ENCODE results near the gene CD320.
A peak's percentile ranks its signal among the peaks of the same experiment; 100 is the strongest.
"Not testable (repeated sequence)": the region's sequence is repeated elsewhere in the genome, so short reads cannot be mapped to it uniquely, and the experiment has no call there.

The CD320 gene

DNA sequence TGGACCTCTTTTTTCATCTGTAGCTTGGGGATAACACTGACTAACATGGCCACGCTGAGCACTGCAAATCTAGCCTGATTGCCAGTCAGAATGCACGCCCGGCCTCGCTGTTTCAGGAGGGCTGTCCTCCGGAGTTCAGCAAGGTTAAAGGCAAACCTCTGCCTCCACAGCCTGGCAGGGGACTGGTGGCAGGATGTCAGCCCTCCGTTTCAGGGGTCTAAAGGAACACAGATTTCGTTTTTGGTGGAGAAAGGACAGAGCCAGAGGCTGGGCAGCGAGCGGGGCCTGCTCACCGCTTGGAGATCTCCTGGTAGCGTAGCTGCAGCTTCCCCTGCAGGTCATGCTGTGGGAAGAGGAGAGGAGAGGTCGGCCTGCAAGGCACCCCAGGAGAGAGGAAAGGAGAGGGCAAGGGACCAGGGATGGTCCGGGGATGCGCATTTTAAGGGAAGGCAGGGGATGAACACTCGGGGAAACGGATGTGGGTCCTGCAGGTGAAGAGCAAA lies 12.5 kb upstream of the CD320 start:
- peak overlapping the region; percentile 87 for H3K4me3 ChIP-seq (ENCODE audit: insufficient read depth, low read depth, low read length)
- H3K36me3 ChIP-seq (ENCODE audit: control insufficient read depth, insufficient read depth, low read length): peaks cover 12% of the 10 kb centered on the region
- H3K27ac ChIP-seq (ENCODE audit: insufficient read depth, low read depth, low read length, poor library complexity, severe bottlenecking): peak overlapping the region; percentile 88
- H3K4me1 ChIP-seq (ENCODE audit: control insufficient read depth, insufficient read depth, low read length): peaks cover 19% of the 10 kb centered on the region
- no peaks in the 10 kb centered on the region for H3K27me3 ChIP-seq (ENCODE audit: control insufficient read depth, insufficient read depth, low read length, poor library complexity, severe bottlenecking)
- no peaks in the 10 kb centered on the region for H3K9me3 ChIP-seq (ENCODE audit: control insufficient read depth, low read length)
- 3% methylated on average over 16 of the region's 16 CpGs for WGBS, 2 experiments

DNA sequence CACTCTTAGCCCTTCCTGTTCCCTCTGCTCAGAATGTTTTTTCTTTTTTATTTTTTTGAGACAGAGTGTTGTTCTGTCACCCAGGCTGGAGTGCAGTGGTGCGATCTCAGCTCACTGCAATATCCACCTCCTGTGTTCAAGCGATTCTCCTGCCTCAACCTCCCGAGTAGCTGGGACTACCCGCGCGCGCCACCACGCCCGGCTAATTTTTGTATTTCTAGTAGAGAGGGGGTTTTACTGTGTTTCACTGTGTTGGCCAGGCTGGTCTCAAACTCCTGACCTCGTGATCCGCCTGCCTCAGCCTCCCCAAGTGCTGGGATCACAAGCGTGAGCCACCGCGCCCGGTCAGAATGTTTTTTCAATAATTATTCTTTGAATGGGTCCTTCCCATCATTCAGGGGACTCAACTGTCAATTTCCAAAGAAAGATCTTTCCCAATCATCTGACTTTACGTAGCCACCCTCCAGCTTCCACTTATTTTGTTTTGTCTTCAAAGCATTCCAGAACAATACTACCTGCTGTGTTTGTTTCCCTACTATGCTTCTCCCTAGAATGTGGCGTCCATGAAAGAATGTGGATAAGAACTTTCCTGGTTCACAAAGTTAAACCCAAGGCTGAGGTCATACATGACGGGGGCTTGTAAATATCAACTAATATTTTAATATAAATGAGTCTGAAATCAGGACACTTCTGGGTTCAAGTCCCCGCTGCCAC lies 11.8 kb upstream of the CD320 start:
- Histone ChIP-seq H3K4me1 (ENCODE audit: control insufficient read depth, insufficient read depth, low read length) (peaks cover 19% of the 10 kb centered on the region), H3K4me3 (ENCODE audit: insufficient read depth, low read depth, low read length) (peak overlapping the region; percentile 87), H3K27ac (ENCODE audit: insufficient read depth, low read depth, low read length, poor library complexity, severe bottlenecking) (peak overlapping the region; percentile 88), H3K36me3 (ENCODE audit: control insufficient read depth, insufficient read depth, low read length) (peaks cover 17% of the 10 kb centered on the region), H3K27me3 (ENCODE audit: control insufficient read depth, insufficient read depth, low read length, poor library complexity, severe bottlenecking) (no peaks in the 10 kb centered on the region), H3K9me3 (ENCODE audit: control insufficient read depth, low read length) (no peaks in the 10 kb centered on the region)
- 72 to 73% methylated on average over 18 to 19 of the region's 19 CpGs for WGBS, 2 experiments

DNA sequence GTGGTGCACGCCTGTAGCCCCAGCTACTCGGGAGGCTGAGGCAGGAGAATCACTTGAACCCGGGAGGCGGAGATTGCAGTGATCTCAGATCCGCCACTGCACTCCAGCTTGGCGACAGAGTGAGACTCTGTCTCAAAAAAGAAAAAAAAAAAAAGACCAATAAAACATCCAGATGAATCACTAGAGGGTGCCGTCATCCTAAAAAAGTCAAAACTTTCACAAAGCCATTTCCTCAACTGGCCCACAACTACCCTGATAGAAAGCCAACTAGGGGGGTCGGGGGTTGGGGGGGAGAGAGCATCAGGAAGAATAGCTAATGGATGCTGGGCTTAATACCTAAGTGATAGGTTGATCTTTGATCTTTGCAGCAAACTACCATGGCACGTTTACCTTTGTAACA lies 10.7 kb upstream of the CD320 start:
- H3K27me3 ChIP-seq (ENCODE audit: control insufficient read depth, insufficient read depth, low read length, poor library complexity, severe bottlenecking); H3K27ac ChIP-seq (ENCODE audit: insufficient read depth, low read depth, low read length, poor library complexity, severe bottlenecking); H3K4me3 ChIP-seq (ENCODE audit: insufficient read depth, low read depth, low read length); H3K9me3 ChIP-seq (ENCODE audit: control insufficient read depth, low read length): not testable (repeated sequence)
- peaks cover 17% of the 10 kb centered on the region for H3K36me3 ChIP-seq (ENCODE audit: control insufficient read depth, insufficient read depth, low read length)
- 90 to 93% methylated on average over 8 to 9 of the region's 9 CpGs for WGBS, 2 experiments
- H3K4me1 ChIP-seq (ENCODE audit: control insufficient read depth, insufficient read depth, low read length): peaks cover 19% of the 10 kb centered on the region

DNA sequence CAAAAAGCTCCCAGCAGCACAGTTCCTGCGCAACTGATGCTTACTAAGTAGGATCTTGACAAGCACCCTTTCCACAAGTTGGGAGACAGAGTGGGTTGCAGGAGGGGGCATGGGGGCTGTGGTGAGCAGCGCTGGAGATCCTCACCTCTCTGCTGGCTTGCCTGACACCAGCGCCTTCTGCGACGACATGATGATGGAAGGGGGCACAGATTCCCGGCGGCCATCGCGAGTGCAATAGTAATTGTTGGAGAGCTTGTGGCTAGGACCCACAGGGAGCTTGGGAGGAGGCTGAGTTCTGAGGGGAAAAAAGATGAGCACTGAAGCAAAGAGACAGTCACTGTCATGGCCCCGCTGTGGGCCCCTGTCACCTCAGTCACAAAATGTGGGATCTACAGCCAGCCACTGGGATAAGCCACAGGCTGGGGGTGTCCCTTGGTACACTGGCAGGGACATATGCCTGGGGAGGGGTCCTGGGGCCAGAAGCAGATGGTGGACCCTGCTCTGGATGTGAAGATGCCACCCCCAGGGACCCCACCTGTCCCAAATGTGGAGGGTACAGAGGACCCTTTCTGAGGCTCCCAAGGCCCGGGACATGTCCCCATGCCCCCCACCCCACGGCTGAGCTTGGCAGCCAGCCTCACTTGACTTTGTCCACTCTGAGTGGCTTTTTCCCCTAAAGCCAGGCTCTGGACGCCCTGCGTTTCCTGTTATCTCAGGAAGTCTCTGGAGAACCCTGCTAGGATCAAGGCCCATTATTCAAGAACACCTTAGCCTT lies 8.4 kb upstream of the CD320 start:
- Histone ChIP-seq H3K27me3 (ENCODE audit: control insufficient read depth, insufficient read depth, low read length, poor library complexity, severe bottlenecking) (no peaks in the 10 kb centered on the region), H3K4me3 (ENCODE audit: insufficient read depth, low read depth, low read length) (no peak overlapping the region), H3K9me3 (ENCODE audit: control insufficient read depth, low read length) (no peaks in the 10 kb centered on the region), H3K36me3 (ENCODE audit: control insufficient read depth, insufficient read depth, low read length) (peaks cover 13% of the 10 kb centered on the region), H3K27ac (ENCODE audit: insufficient read depth, low read depth, low read length, poor library complexity, severe bottlenecking) (no peak overlapping the region), H3K4me1 (ENCODE audit: control insufficient read depth, insufficient read depth, low read length) (peaks cover 10% of the 10 kb centered on the region)
- 90 to 91% methylated on average over 14 of the region's 14 CpGs for WGBS, 2 experiments

DNA sequence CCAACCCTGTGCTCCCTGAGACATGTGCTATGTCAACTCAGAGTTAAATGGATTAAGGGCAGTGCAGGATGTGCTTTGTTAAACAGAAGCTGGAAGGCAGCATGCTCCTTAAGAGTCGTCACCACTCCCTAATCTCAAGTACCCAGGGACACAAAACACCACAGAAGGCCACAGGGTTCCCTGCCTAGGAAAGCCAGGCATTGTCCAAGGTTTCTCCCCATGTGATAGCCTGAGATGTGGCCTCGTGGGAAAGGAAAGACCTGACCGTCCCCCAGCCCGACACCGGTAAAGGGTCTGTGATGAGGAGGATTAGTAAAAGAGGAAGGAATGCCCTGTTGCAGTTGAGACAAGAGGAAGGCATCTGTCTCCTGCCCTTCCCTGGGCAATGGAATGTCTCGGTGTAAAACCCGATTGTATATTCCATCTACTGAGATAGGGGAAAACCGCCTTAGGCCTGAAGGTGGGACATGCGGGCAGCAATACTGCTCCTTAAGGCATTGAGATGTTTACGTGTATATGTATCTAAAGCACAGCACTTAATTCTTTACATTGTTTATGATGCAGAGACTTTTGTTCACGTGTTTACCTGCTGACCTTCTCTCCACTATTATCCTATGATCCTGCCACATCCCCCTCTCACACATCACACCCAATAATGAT lies 7.0 kb upstream of the CD320 start:
- not testable (repeated sequence) for H3K4me1 ChIP-seq (ENCODE audit: control insufficient read depth, insufficient read depth, low read length); H3K9me3 ChIP-seq (ENCODE audit: control insufficient read depth, low read length); H3K4me3 ChIP-seq (ENCODE audit: insufficient read depth, low read depth, low read length); H3K27me3 ChIP-seq (ENCODE audit: control insufficient read depth, insufficient read depth, low read length, poor library complexity, severe bottlenecking); H3K27ac ChIP-seq (ENCODE audit: insufficient read depth, low read depth, low read length, poor library complexity, severe bottlenecking)
- H3K36me3 ChIP-seq (ENCODE audit: control insufficient read depth, insufficient read depth, low read length): peaks cover 14% of the 10 kb centered on the region
- WGBS, 2 experiments: 93% methylated on average over 11 of the region's 11 CpGs

DNA sequence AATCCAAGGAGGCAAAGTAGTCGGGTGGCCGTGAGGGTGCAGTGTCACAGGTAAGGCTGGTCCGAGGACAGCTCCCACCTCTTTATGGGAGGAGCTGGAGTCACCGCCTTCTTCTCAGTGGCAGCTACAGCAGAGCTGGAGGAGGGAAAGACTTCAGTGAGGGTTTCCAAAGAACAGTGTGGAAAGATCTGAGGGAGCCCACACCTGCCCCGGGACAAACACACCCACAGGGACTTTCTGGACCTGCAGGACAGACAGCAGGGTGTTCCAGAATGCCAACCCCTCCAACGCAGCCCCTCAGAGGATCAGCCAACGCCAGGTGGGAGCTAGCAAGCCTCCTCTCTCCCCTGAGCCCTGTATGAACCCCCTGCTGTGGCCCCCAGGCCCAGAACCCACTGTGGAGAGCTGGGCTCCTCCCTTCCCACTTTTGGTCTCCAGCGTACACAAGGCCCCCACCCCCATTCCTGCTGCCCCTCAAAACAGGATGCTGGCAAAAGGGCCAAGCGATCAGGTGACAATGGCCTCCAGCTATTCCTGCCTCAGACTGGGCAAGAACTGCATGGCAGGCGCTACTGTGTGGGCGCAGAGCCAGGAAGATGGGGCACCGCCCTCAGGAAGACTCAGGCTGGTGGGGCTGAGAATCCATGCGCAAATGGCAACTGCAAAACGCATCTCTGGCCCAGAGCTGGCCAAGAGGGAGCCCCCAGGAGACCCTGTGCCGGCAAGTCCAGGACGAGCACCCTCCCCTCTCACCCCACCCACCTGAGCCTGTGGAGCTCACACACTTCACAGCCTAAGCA lies 3.5 kb upstream of the CD320 start:
- H3K4me1 ChIP-seq (ENCODE audit: control insufficient read depth, insufficient read depth, low read length): no peaks in the 10 kb centered on the region
- H3K4me3 ChIP-seq (ENCODE audit: insufficient read depth, low read depth, low read length): no peak overlapping the region
- peaks cover 14% of the 10 kb centered on the region for H3K36me3 ChIP-seq (ENCODE audit: control insufficient read depth, insufficient read depth, low read length)
- H3K27me3 ChIP-seq (ENCODE audit: control insufficient read depth, insufficient read depth, low read length, poor library complexity, severe bottlenecking): no peaks in the 10 kb centered on the region
- WGBS, 2 experiments: 88 to 90% methylated on average over 16 of the region's 16 CpGs
- no peak overlapping the region for H3K27ac ChIP-seq (ENCODE audit: insufficient read depth, low read depth, low read length, poor library complexity, severe bottlenecking)
- no peaks in the 10 kb centered on the region for H3K9me3 ChIP-seq (ENCODE audit: control insufficient read depth, low read length)

DNA sequence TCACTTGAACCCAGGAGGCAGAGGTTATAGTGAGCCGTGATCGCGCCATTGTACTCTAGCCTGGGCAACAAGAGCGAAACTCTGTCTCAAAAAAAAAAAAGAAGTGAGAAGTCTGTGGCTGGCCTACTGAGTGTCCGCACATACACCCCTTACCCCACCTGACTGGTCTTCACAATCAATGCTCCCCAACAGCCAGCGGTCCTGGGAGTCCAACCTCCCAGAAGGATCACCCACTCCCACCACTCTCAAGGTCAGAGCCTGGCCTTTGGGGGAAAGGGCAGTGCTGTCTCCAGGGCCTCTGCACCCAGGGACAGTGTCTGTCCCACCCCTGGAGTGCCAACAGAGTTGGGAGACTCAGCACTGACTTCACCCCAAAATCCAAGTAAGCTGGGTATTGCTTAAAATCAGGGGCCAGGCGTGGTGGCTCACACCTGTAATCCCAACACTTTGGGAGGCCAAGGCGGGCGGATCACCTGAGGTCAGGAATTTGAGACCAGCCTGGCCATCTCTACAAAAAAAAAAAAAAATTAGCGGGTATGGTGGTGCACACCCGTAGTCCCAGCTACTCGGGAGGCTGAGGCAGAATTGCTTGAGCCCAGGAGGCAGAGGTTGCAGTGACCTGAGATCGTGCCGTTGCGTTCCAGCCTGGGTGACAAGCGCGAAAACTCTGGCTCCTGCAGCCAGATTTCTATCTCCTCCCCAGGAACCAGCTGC lies 2.3 kb upstream of the CD320 start:
- H3K36me3 ChIP-seq (ENCODE audit: control insufficient read depth, insufficient read depth, low read length): peaks cover 9% of the 10 kb centered on the region
- H3K9me3 ChIP-seq (ENCODE audit: control insufficient read depth, low read length): no peaks in the 10 kb centered on the region
- no peaks in the 10 kb centered on the region for H3K4me1 ChIP-seq (ENCODE audit: control insufficient read depth, insufficient read depth, low read length)
- no peak overlapping the region for H3K27ac ChIP-seq (ENCODE audit: insufficient read depth, low read depth, low read length, poor library complexity, severe bottlenecking)
- H3K4me3 ChIP-seq (ENCODE audit: insufficient read depth, low read depth, low read length): no peak overlapping the region
- no peaks in the 10 kb centered on the region for H3K27me3 ChIP-seq (ENCODE audit: control insufficient read depth, insufficient read depth, low read length, poor library complexity, severe bottlenecking)
- 95 to 96% methylated on average over 17 of the region's 17 CpGs for WGBS, 2 experiments

DNA sequence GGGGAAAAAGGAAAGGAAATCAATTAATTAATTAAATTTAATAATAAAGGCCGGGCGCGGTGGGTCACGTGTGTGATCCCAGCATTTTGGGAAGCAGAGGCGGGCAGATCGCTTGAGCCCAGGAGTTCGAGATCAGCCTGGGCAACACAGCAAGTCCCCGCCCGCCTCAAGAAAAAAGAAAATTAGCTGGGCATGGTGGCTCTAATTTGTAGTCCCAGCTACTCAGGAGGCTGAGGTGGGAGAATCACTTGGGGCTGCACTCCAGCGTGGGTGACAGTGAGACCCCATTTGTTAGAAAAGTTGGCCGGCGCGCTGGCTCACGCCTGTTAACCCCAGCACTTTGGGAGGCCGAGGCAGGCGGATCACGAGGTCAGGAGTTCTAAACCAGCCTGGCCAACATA lies 733 bp upstream of the CD320 start:
- WGBS, 2 experiments: 75 to 78% methylated on average over 17 of the region's 17 CpGs

DNA sequence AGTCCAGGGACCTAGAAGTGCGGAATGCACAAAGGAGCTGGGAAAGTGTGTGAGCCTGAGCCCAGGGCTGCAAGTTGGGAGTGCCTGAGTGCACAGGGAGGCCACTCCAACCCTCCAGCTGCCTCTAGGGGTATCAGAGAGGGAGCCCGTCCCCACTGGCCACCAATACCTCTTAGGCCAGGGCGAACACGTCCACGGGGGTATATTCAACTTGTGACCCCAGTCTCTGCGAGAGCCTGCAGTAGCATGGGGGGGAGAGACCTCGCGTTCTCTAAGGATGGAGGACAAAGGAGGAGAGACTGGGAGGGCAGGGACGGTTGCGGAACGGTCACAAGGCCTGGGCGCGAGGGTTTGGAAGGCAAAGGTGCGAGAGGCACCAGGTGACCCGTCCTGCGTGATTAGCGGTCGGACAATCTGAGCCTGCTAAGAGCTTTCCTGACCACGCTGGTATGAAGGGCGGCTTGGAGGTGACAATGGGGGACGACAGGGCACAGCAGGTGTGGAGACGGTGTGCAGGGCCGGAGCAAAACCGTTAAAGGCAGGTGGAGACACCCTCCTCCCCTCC lies 676 bp downstream of the CD320 start:
- Histone ChIP-seq H3K9me3 (ENCODE audit: control insufficient read depth, low read length) (no peaks in the 10 kb centered on the region), H3K4me3 (ENCODE audit: insufficient read depth, low read depth, low read length) (peak overlapping the region; percentile 63), H3K4me1 (ENCODE audit: control insufficient read depth, insufficient read depth, low read length) (no peaks in the 10 kb centered on the region), H3K36me3 (ENCODE audit: control insufficient read depth, insufficient read depth, low read length) (peaks cover 5% of the 10 kb centered on the region), H3K27me3 (ENCODE audit: control insufficient read depth, insufficient read depth, low read length, poor library complexity, severe bottlenecking) (no peaks in the 10 kb centered on the region), H3K27ac (ENCODE audit: insufficient read depth, low read depth, low read length, poor library complexity, severe bottlenecking) (no peak overlapping the region)
- 5 to 7% methylated on average over 24 of the region's 24 CpGs for WGBS, 2 experiments

More for the DNA sequence above, 733 bp upstream of the CD320 start:
- H3K36me3 ChIP-seq (ENCODE audit: control insufficient read depth, insufficient read depth, low read length): peaks cover 5% of the 10 kb centered on the region
- no peaks in the 10 kb centered on the region for H3K9me3 ChIP-seq (ENCODE audit: control insufficient read depth, low read length)
- no peak overlapping the region for H3K27ac ChIP-seq (ENCODE audit: insufficient read depth, low read depth, low read length, poor library complexity, severe bottlenecking)
- no peaks in the 10 kb centered on the region for H3K27me3 ChIP-seq (ENCODE audit: control insufficient read depth, insufficient read depth, low read length, poor library complexity, severe bottlenecking)
- H3K4me1 ChIP-seq (ENCODE audit: control insufficient read depth, insufficient read depth, low read length): no peaks in the 10 kb centered on the region
- H3K4me3 ChIP-seq (ENCODE audit: insufficient read depth, low read depth, low read length): peak overlapping the region; percentile 63
